ENCODE results near the gene GHRHR.

GHRHR gene

DNA sequence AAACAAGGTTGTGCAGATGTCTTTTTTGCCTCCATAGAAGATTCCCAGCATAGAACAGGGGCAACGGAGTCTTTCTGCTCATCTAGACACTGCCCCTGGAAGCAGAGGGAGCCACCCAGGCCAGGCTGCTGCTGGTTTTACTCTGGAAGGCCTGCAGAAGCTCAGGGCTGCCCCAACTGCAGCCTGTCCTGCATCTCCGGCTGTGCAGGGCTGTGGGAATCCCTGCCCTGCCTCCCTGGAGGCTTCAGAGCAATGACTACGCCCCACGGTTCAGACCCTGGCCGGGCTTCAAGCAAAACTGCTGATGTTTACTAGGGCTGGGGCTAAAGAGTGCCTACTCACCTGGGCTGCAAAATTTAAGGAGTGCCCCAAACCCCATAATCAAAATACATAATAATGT, 43.9 kb downstream of the GHRHR start:
- DNase-seq: no peak

DNA sequence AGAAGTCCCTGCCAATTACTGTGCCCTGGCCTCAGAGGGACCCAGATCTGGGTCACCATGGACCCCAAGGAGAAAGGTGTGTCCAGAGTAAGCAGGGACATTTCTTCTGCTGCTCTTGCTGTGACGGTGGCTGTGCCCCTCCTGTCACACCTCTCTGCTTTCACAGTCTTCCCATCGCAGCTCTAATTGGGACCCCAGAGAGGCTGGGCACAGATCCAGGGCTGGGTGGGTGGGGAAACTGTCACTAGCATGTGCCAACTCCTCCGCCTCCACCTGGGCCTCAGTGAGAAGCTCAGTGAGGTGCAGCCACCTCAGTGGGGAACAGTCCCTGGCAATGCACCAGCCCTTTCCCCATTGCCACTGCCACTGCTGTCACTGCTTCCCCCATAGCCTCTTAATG, 51.1 kb downstream of the GHRHR start:
- DNase-seq: no peak

DNA sequence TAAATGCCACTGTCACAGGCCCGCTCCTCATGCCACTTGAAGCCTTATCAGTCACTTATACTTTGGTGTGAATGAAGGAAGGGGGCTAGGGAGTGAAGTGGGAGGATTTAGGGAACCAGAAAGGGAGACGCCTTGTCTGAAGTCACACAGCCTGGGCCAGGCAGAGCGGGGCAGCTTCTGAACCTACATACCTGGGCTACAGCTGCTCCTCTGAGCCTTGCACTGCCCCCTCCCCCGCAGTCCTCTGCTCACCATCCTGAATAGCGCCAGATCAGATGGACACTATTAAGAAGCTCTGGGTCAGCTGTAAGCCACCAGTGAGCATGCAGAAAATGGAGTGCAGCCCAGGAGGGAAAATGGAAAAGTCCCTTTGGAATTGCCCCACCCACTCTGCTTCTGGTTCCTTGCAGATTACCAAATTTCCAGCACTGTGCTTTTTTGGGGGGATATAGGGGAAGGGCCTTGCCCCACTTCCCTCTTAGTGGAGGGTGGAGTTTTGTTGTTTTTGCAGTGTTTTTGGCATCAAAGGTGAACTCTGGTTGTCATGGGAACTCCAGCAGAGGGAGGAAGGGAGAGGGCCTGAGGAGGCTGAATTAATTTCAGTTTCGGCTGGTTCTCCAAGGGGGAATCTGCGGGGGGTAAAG, 53.4 kb downstream of the GHRHR start:
- no peak for DNase-seq

DNA sequence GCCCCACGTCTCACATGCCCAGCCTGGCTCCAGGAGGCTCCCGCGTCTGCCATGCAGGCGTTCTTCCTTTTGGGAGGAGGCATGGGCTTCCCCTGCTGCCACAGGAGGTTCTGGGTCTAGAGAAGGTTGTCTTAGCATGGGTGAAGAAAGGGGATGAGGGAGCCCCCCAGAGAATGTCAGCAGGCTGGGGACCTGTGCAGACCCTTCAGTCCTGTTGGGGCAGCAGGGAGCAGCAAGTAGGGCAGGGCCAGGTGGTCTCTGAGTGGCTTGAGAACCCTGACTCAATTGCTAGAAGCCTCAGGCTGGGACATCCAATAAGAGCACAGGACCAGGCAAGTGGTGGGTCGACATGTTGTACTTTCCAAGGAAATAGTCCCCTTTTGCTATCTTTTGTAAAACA, 54.0 kb downstream of the GHRHR start:
- no peak for DNase-seq

DNA sequence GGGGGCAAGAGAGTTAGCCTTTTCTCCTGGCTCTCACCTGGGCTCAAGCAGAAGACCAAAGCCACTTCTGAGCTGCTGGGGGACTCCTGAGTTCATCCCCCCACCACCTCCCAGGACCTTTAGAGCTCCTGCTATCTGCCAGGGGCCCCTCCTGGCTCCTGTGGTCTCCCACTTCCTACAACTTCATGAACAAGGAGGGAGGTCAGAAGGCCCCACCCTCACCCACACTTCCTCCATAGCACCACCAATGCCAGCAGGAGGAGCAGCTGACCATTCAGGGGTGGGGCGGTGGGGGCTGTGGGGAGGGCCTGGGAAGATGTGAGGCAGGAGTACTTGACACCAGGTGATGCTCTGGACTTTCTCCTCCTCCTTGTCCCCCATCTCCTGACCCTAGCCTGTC, 55.8 kb downstream of the GHRHR start:
- DNase-seq: no peak

DNA sequence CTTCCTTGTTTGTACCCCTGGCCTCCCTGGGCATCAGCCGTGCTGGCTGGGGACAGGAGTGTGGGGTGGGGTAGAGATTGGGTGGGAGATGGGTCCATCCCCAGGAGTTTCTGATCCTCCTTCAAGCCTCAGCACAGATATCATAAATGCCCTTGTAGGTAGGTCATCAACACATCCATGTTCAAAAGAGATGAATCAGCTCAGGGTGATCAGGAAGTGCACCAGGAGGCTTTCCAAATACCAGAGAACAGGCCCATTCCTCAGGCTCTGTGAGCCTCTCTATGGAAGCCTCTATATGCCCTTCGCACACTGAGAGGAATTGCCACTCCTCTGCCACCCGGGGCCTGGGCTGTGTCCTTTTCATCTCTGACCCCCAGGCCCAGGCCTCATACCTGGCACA, 56.4 kb downstream of the GHRHR start:
- no peak for DNase-seq

DNA sequence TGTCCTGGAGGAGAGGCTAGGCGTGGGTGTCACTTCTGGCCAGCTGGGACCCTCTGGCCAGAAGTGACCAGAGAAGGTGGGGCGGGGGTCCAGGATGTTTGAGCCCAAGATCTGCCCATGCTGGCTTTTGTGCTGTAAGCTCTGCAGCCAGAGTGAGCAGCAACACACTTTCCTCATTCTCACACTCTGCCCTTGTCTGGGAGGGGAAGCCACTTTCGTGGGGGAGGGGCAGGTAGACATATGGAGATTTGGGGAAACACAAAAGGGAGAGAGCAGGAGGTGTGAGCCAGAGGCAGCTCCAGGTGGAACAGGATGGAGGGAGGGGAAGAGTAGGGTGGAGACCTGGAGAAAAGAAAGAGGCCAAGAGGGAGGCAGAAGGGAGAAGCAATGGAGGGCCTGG, 56.9 kb downstream of the GHRHR start:
- no peak for DNase-seq

DNA sequence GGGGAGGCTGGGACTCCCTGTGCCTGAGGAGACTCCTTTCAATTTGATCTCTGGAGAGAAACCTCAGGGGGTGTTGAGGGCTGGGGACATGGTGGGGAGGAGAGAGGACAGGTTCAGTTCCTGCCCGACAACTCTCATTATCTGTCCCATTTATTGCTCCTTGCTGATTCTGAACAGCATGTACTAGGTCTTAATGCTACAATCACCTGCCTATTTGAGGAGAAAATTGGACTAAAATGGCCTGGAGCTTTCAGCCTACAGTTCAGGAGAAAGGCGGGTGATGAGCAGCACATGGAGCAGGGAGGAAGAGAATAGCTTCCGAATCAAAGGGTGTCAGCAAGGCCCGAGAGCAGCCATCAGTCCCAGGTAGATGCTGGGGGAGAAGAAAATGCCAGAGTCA, 58.4 kb downstream of the GHRHR start:
- no peak for DNase-seq

DNA sequence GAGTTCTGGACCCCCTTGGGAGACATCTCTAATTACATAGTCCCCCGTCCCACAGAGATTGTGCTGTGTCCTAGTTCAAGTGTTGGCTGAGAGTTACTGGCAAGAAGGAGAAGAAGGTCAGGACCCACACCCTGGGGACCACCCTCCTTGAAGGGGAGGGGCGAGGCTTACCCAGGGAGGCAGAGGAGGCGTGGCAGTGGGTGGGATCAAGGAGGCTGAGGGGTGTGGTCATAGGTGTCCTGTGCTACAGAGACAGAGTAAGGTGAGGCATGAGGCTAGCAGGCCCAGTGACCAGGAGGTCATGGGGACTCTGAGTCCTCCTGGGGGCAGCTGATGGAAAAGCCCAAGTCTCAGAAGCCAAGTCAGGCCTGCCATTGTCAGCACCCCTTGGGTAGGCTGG, 59.0 kb downstream of the GHRHR start:
- no peak for DNase-seq

DNA sequence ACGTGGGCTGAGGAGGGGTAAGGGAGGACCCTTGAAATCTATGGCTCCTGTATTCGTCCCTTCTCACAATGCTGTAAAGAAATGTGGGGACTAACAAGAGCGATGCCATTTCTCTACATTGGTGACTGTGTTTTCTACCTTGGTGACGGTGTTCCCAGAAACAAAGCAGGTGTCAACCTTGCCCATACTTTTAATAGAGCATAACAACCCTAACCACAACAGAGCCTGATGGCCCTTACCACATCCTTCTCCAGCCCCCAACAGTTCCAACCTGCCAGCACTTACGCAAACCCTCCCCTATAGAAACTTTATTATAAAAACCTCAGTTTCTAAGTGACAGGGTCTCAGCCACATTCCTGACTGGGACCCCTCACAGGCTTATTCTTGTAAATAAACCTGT, 60.1 kb downstream of the GHRHR start:
- no peak for DNase-seq

DNA sequence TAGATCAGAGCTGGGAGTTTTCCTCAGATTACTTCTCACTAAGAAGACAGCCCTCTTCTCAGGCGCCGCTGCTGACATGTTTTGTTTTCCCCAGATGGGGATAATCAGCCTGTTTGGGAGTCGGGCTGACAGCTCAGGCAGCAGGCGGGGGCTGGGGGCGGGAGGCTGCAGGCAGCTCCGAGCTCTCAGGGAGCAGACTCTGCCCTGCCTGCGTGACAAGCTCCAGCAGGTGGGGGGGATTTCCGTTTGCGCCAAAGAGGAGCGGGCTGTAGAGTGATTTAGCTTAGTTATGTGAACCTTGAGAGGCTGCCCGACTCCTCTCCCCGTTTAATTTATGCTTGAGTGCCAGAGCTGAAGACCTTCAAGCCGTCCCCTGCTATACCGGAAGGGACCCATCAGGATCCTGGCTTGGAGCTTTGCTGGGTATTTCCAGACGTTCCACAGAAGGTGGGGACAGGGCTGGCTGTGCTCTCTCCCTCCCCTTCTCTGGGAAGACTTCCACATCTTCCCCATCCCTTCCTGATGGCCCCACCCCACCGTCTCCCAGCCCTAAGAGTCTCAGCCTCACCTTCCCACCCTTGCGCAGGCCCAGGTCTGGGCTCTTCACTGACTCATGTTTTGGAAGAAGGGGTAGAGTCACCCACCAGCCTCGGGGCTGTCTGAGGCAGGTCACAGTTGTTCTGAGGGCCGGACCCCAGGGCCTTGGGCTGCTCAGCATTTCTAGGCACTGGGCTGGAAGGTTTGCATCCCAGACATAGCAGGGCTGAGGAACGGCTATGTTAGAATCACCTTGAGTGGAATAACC, 63.6 kb downstream of the GHRHR start:
- DNase-seq: no peak

DNA sequence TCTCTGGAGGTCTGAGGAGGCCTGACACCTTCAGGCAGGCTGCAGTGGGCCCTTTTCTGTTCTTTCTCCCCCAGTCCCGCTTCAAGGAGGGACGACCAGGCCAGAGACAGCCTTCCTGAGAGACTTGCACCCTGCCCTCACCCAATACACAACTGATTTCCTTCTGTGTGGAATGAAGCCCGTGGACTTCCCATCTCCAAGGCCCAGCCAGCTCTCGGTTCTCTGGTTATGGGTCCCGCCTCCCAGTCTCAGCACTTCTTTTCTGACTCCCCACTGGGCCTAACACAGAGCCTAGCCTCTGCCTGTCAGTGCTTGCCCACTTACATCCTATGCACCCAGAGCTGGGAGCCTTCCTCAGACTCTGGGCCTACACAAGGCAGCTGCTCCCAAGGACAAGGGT, 64.3 kb downstream of the GHRHR start:
- DNase-seq: no peak

DNA sequence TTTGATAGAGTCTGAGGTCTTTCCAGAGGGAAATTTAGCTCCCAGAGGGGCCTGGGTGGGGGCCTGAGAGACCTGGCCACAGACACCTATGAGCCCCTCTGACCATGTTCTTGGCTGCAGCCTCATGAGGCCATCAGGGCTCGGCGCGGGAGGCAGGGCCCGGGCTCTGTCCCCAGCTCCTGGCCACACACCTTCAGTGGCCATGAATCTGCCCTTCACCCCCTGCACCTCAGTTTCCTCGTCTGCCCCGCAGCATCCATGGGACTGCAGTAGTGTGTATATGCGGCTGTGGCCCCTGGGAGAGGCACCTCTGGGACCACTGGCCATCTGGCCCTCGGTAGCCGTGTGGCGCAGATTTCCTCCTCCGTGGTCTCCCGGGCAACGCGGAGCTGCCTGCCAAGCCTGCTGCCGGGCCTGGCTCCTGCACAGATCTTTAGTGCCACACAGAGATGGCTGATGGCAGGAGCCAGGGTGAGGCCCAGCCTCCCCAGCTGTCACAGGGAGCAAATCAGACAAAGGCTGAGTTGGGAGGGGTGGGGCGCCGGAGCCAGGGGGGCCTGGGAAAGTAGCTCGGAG, 64.8 kb downstream of the GHRHR start:
- DNase-seq: no peak

Data from activated gamma-delta T cell (primary cell).